ENCODE measurements around the gene SORCS1.

SORCS1 gene

GRCh38 chr10:106577756-106578155 is 586.8 kb downstream of the SORCS1 start:
- TF ChIP-seq, protein P1, sequence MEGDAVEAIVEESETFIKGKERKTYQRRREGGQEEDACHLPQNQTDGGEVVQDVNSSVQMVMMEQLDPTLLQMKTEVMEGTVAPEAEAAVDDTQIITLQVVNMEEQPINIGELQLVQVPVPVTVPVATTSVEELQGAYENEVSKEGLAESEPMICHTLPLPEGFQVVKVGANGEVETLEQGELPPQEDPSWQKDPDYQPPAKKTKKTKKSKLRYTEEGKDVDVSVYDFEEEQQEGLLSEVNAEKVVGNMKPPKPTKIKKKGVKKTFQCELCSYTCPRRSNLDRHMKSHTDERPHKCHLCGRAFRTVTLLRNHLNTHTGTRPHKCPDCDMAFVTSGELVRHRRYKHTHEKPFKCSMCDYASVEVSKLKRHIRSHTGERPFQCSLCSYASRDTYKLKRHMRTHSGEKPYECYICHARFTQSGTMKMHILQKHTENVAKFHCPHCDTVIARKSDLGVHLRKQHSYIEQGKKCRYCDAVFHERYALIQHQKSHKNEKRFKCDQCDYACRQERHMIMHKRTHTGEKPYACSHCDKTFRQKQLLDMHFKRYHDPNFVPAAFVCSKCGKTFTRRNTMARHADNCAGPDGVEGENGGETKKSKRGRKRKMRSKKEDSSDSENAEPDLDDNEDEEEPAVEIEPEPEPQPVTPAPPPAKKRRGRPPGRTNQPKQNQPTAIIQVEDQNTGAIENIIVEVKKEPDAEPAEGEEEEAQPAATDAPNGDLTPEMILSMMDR (IDR thresholded peaks at IDR 0.05; ENCODE audit: low read depth, low read length): no peak
- no peak for DNase-seq (ENCODE audit: low read depth, low spot score)
- no peak overlapping the region for H3K4me3 ChIP-seq (ENCODE audit: low read depth, low read length)
- in situ Hi-C loops (cut with HindIII; ENCODE audit: low sequenced_read_pairs): no loop called here

GRCh38 chr10:106577266-106577665 is 587.2 kb downstream of the SORCS1 start:
- TF ChIP-seq, protein P1 (IDR thresholded peaks at IDR 0.05; ENCODE audit: low read depth, low read length): no peak
- H3K4me3 ChIP-seq (ENCODE audit: low read depth, low read length): no peak overlapping the region
- DNase-seq (ENCODE audit: low read depth, low spot score): peak; percentile 48
- in situ Hi-C loops (cut with HindIII; ENCODE audit: low sequenced_read_pairs): no loop called here

DNA sequence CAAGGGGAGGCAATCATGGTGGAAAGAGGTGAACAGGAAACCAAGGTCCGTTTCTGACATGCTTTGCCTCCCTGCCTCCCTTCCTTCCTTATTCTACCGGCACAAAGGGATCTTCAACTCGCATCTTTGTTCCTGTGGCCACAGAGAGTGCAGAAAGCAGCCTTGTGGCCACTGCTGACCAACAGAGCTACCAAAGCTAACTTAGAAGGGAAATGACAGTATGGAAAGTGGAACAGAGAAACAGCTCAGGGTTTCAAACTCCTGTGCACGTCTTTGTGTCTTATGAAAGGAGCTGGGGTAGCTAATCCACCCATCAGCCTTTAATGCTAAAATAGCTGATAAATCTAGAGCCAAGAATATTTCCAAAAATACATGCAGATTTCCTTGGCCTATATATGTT is 588.0 kb downstream of the SORCS1 start:
- in situ Hi-C loops (cut with HindIII; ENCODE audit: low sequenced_read_pairs): no loop called here
- no peak overlapping the region for H3K4me3 ChIP-seq (ENCODE audit: low read depth, low read length)
- no peak for DNase-seq (ENCODE audit: low read depth, low spot score)
- TF ChIP-seq, protein P1 (IDR thresholded peaks at IDR 0.05; ENCODE audit: low read depth, low read length): no peak

DNA sequence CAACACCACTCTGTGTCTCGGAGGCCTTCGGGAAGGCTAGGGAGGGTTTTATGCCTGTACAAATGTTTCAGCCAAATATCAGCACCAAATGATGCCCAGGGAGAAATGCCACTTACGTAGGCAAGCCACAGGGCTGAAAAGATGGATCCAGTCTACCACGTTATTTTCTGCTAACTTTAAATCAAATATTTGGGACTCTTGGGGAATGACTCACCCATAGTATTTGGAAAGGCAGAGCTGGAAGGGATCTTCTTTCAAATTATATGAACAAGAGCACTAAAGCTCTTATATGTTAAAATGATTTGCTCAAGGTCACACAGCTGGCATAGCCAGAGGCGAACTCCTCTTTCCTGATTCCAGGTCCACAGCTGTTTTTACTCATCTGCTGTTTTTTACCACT is 591.4 kb downstream of the SORCS1 start:
- in situ Hi-C loops (cut with HindIII; ENCODE audit: low sequenced_read_pairs): no loop called here
- TF ChIP-seq, protein P1 (IDR thresholded peaks at IDR 0.05; ENCODE audit: low read depth, low read length): no peak
- peak; percentile 66 for DNase-seq (ENCODE audit: low read depth, low spot score)
- H3K4me3 ChIP-seq (ENCODE audit: low read depth, low read length): no peak overlapping the region

GRCh38 chr10:106571192-106571946 is 593.1 kb downstream of the SORCS1 start:
- in situ Hi-C loops (cut with HindIII; ENCODE audit: low sequenced_read_pairs): no loop called here
- no peak overlapping the region for H3K4me3 ChIP-seq (ENCODE audit: low read depth, low read length)

GRCh38 chr10:106570268-106570667 is 594.2 kb downstream of the SORCS1 start:
- DNase-seq (ENCODE audit: low read depth, low spot score): no peak
- TF ChIP-seq, protein P1 (IDR thresholded peaks at IDR 0.05; ENCODE audit: low read depth, low read length): no peak
- H3K4me3 ChIP-seq (ENCODE audit: low read depth, low read length): no peak overlapping the region
- in situ Hi-C loops (cut with HindIII; ENCODE audit: low sequenced_read_pairs): no loop called here

More at GRCh38 chr10:106571192-106571946, 593.1 kb downstream of the SORCS1 start:
- TF ChIP-seq, protein P1 (IDR thresholded peaks at IDR 0.05; ENCODE audit: low read depth, low read length): peak; percentile 65
- DNase-seq (ENCODE audit: low read depth, low spot score): peak; percentile 64

All from astrocyte of the spinal cord (primary cell).